Measurements from ENCODE around the gene ARAP2. TPM values are rescaled to one million over a fixed set of nuclear protein-coding genes. Genes with fewer than 3 reads are reported as not detected.

The ARAP2 gene
- total RNA-seq, 6 experiments from 2014 or later: not detected

DNA sequence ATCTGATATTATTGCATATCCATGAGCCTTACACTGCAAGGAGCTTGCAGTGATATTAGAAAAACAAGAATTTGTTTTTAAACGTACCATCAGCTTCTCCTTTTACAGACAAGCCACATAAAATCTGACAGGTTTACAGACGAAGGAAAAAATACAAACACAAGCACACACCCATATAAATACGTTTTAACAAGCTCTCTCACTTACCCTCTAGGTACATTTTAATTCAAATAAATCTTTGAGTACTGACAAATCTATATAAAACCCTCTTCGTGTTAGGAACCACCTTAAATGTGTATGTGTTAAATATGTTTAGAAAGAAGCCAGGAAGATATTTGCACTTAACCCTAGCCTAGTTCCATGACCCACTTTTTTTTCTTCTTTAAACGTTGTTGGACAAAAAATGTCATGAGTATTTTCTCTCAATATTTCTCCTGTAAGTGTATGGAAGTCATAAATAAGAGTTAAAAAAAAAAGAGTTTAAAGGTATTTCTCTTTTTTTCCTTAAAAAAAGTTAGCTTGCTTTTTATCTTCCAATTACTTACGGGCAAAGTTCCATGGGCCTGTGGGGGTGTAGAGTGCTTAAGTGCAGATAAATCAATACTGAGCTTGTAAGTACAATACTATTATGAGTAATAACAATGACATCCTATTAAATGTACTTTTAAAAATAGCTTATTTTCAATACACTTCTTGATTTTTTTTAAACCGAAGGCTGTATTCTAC lies 1.5 kb downstream of the ARAP2 start:
- peaks cover 2% of the 10 kb centered on the region; the same call in 1 of the 2 replicates for H3K27me3 Mint-ChIP-seq (ENCODE audit: insufficient read depth)
- no peak overlapping the region for H3K27ac Mint-ChIP-seq
- TF ChIP-seq, protein P1, sequence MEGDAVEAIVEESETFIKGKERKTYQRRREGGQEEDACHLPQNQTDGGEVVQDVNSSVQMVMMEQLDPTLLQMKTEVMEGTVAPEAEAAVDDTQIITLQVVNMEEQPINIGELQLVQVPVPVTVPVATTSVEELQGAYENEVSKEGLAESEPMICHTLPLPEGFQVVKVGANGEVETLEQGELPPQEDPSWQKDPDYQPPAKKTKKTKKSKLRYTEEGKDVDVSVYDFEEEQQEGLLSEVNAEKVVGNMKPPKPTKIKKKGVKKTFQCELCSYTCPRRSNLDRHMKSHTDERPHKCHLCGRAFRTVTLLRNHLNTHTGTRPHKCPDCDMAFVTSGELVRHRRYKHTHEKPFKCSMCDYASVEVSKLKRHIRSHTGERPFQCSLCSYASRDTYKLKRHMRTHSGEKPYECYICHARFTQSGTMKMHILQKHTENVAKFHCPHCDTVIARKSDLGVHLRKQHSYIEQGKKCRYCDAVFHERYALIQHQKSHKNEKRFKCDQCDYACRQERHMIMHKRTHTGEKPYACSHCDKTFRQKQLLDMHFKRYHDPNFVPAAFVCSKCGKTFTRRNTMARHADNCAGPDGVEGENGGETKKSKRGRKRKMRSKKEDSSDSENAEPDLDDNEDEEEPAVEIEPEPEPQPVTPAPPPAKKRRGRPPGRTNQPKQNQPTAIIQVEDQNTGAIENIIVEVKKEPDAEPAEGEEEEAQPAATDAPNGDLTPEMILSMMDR (IDR thresholded peaks at IDR 0.05): no peak
- H3K36me3 Mint-ChIP-seq (ENCODE audit: low read depth): peaks cover 4% of the 10 kb centered on the region; the same call in 1 of the 2 replicates
- no peak overlapping the region for H3K4me3 Mint-ChIP-seq
- H3K9me3 Mint-ChIP-seq: peaks cover 37% of the 10 kb centered on the region
- H3K4me1 Mint-ChIP-seq (ENCODE audit: low read depth): no peaks in the 10 kb centered on the region
- no peak for DNase-seq

DNA sequence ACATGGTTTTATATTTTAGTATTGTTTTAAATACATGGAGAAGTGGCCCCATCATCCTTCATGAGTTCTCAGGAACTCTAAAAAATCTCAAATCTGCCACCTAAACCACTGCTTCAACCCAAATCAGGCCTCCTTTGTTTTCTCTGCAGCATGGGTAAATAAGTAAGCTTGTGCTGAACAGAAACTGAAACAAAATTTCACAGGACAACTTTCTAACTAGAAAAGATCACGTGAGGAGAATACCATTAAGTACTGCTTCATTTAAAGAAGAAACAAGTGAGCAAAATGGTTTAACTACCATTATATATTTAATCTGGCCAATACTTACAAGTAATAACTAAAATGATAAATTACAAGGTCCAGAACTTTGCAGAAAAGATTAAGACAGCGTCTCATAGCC lies 2.5 kb downstream of the ARAP2 start:
- Mint-ChIP-seq H3K4me3 (no peak overlapping the region), H3K27me3 (ENCODE audit: insufficient read depth) (peaks cover 2% of the 10 kb centered on the region; the same call in 1 of the 2 replicates), H3K36me3 (ENCODE audit: low read depth) (peaks cover 4% of the 10 kb centered on the region; the same call in 1 of the 2 replicates), H3K27ac (no peak overlapping the region), H3K9me3 (peaks cover 38% of the 10 kb centered on the region), H3K4me1 (ENCODE audit: low read depth) (no peaks in the 10 kb centered on the region)
- no peak for DNase-seq
- TF ChIP-seq, protein P1 (IDR thresholded peaks at IDR 0.05): no peak

DNA sequence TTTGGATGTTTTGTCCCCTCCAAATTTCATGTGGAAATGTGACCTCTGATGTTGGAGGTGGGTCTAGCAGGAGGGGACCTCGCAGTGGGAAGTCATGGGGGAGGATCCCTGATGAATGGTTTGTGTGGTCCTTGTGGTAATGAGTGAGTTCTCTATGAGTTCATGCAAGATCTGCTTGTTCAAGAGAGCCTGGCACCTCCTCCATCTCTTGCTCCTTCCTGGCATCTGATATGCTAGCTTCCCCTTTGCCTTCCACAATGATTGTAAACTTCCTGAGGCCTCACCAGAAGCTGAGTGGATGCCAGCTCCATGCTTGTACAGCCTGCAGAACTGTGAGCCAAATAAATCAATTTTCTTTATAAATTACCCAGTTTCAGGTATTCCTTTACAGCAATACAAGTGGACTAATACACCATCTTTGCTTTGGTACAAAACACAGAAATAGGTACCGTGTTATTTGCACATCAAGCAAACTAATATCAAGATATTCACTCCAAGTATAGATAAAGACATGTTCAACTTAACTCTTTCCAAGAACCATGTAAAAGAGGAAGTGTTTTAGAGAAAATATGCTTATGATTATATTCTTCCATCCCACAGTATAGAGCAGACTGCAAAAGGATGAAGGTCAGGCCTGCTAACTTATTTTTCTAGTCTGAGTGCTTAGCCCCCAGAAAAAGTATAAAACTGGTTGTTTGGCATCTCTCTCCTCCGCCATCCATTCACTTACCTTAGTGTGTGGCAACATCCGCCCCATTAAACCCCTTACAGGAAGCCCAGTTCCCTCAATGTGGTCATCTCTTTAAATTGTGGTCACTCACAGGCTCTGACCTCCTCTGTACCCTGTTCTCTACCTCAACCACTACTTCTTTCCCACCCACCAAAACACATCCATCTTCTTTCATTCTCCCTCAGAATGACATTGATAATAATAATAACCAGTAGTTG lies 6.7 kb downstream of the ARAP2 start:
- peaks cover 2% of the 10 kb centered on the region; the same call in 1 of the 2 replicates for H3K27me3 Mint-ChIP-seq (ENCODE audit: insufficient read depth)
- peaks cover 37% of the 10 kb centered on the region for H3K9me3 Mint-ChIP-seq
- no peaks in the 10 kb centered on the region for H3K36me3 Mint-ChIP-seq (ENCODE audit: low read depth)
- TF ChIP-seq, protein P1 (IDR thresholded peaks at IDR 0.05): no peak
- no peaks in the 10 kb centered on the region for H3K4me1 Mint-ChIP-seq (ENCODE audit: low read depth)
- no peak overlapping the region for H3K4me3 Mint-ChIP-seq
- no peak for DNase-seq
- H3K27ac Mint-ChIP-seq: no peak overlapping the region

DNA sequence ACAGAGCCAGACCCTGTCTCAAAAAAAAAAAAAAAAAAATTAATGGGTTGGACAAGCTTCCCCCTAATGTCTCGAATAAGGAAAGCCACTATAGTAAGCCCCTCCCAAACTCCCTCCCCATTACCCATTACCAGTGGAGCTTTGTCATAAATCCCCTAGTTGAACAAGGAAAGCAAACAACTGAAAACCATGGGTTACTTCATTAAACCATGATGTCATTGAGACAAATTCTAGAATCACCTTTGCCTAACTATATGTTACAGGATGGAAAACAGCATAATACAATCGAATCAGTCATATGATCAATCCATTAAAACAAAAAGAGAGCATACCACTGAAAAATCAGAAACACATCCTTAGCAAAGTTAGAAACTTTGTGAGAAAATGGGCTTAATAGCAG lies 8.2 kb downstream of the ARAP2 start:
- Mint-ChIP-seq H3K27me3 (ENCODE audit: insufficient read depth) (peaks cover 2% of the 10 kb centered on the region; the same call in 1 of the 2 replicates), H3K9me3 (peaks cover 34% of the 10 kb centered on the region), H3K27ac (no peak overlapping the region), H3K36me3 (ENCODE audit: low read depth) (no peaks in the 10 kb centered on the region), H3K4me1 (ENCODE audit: low read depth) (no peaks in the 10 kb centered on the region), H3K4me3 (no peak overlapping the region)
- DNase-seq: no peak
- TF ChIP-seq, protein P1 (IDR thresholded peaks at IDR 0.05): no peak

DNA sequence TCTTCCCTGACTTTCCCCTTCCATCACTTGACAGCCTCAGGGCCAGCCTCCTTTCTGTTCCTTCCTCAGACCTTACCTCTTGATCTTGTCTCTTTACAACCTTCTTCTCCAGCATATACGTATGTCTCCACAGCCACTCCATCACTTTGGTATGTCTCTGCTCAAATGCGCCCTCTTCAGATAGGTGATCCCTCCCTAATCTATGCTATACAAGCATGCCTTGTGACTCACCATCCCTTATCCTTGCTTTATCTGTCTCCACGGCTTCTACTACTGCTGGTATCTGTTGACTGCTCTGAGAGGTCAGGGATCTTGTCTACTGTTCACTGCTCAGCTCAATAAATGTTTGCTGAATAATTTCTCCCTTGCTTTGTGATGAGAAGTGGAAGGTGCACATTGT lies 9.0 kb downstream of the ARAP2 start:
- DNase-seq: no peak
- Mint-ChIP-seq H3K4me1 (ENCODE audit: low read depth) (no peaks in the 10 kb centered on the region), H3K9me3 (peaks cover 34% of the 10 kb centered on the region), H3K27ac (no peak overlapping the region), H3K4me3 (no peak overlapping the region), H3K27me3 (ENCODE audit: insufficient read depth) (peaks cover 2% of the 10 kb centered on the region; the same call in 1 of the 2 replicates), H3K36me3 (ENCODE audit: low read depth) (no peaks in the 10 kb centered on the region)
- TF ChIP-seq, protein P1 (IDR thresholded peaks at IDR 0.05): no peak
